HG03135 (cell line): Measurements from ENCODE around the gene CDHR4.
"Not testable (repeated sequence)": the region's sequence is repeated elsewhere in the genome, so short reads cannot be mapped to it uniquely, and the experiment has no call there.

Source experiments
- ATAC-seq: cut with Tn5 transposase; IDR thresholded peaks from one replicate; pipeline ENCODE4 v1.9.1; 2021; ENCODE audit warnings: mild to moderate bottlenecking, moderate library complexity; ENCODE audit not compliant: unreplicated experiment

Gene CDHR4

DNA sequence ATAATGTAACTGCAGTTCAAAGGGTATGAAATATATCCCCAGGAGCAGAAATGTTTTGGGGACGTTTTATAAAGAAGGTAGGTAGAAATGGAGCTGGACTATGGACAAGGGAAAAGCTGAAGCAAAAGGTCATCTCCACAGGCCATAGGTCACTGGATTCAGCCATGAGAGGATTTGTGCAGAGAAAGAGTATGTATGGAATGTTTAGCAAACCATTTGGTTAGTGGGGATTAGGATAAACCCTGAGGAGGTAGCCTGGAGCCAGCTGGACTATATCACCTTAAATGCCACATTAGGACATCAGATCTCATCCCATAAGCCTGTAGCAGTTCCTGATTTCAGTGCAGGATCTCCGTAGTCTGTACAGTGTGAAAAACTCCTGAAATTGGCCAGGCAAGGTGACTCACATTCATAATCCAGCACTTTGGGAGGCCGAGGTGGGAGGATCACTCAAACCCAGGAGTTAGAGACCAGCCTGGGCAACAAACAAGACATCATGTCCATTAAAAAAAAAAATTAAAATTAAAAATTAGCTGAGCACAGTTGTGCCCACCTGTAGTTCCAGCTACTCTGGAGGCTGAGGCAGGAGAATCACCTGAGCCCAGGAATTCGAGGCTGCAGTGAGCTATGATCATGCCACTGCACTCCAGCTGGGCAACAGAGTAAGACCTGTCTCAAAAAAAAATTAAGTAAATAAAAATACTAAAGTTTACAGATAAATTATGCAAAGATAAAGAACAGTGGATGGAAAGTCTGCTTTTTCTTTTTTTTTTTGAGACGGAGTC lies 18.1 kb downstream of the CDHR4 start:
- no peak for ATAC-seq

- ATAC-seq: not testable (repeated sequence)
Observed at GRCh38 chr3:49780975-49781365, 18.7 kb downstream of the CDHR4 start.

- ATAC-seq: no peak
Observed at GRCh38 chr3:49780080-49780974, 19.3 kb downstream of the CDHR4 start.

- ATAC-seq: no peak
Observed at GRCh38 chr3:49779358-49780079, 20.2 kb downstream of the CDHR4 start.

DNA sequence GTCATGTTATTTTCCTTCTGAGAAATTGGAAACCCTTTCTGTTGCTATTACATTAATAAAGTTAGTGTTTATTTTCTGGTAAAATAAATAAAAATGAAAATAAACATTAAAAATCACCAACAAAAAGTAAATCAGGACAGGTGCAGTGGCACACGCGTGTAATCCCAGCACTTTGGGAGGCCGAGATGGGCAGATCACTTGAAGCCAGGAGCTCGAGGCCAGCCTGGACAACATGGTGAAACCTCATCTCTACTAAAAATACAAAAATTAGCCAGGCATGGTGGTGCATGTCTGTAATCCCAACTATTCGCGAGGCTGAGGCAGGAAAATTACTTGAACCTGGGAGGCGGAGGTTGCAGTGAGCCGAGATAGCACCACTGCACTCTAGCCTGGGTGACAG lies 23.6 kb downstream of the CDHR4 start:
- ATAC-seq: not testable (repeated sequence)

GRCh38 chr3:49775538-49775937 lies 24.1 kb downstream of the CDHR4 start:
- no peak for ATAC-seq

GRCh38 chr3:49772703-49773102 lies 27.0 kb downstream of the CDHR4 start:
- no peak for ATAC-seq

DNA sequence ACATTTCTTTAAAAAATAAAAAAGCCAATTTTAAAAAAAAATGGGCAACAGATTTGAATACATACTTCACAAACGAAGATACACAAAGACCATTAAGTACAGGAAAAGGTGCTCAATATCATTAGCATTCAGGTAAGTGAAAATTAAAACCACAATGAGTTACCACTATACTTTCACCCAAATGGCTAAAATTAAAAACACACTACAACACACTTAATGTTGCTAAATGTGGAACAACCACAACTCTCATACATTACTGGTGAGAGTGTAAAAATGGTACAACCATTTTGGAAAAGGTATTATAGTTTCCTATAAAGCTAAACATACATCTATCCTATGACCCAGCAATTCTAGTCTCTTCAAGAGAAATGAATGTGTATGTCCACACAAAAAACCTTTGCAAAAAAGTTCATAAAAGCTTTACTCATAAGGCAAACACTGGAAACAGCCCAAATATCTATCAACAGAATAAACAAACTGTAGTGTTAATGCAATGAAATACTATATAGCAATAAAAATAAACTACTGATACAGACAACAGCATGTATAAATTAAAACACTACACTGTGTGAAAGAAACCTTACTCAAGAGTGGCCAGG lies 28.2 kb downstream of the CDHR4 start:
- no peak for ATAC-seq

DNA sequence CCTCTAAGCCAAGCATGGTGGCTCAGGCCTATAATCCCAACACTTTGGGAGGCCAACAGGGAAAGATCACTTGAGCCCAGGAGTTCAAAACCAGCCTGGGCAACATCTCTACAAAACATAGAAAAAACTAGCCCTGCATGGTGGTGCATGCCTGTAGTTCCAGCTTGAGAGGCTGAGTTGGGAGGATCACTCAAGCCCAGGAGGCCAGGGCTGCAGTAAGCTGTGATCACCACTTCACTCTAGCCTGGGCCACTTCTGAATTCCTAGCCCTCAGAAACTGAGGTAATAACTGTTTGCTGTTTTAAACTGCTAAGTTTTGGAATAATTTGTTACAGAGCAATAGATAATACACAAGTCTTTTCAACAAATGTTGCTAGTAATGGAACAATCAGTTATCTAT lies 29.7 kb downstream of the CDHR4 start:
- no peak for ATAC-seq

- no peak for ATAC-seq
Observed at GRCh38 chr3:49769286-49769915, 30.3 kb downstream of the CDHR4 start.

- no peak for ATAC-seq
Observed at GRCh38 chr3:49763981-49764380, 35.7 kb downstream of the CDHR4 start.

GRCh38 chr3:49761661-49762060 lies 38.0 kb downstream of the CDHR4 start:
- no peak for ATAC-seq

DNA sequence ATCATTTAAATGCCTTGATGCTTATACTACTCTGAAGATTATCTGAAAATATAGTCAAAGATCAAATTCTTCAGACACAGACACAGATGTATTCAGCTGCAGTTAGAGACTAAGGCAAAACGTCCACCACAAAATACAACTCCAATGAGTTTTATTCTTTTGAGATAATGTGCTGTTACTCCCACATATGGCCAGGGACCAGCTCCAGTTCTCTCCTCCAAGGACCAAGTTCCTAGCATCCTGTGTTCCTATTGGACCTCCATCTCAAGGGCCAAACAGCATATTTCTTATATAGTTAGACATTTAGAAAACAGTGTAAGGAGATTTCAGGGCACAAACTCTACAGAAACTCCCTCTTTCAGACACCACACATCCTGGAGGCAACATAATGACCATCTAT lies 40.4 kb downstream of the CDHR4 start:
- ATAC-seq: no peak

DNA sequence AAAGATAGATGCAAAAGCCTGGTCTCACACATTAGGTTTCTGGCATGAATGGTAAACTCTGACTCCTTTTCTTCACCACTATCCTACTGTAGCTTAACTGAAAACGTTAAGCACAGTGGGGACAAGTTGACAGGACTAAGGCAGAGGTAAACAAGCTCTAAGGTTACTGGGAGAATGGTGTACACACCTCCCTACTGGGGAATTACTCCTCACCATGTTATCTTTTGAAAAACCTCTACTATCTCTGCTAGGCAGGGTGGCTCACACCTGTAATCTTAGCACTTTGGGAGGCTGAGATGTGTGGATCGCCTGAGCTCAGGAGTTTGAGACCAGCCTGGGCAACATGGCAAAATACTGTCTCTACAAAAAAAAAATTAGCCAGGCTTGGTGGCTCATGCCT lies 42.5 kb downstream of the CDHR4 start:
- no peak for ATAC-seq

- ATAC-seq: no peak
Observed at GRCh38 chr3:49756036-49756435, 43.6 kb downstream of the CDHR4 start.

- no peak for ATAC-seq
Observed at GRCh38 chr3:49754536-49754935, 45.1 kb downstream of the CDHR4 start.

DNA sequence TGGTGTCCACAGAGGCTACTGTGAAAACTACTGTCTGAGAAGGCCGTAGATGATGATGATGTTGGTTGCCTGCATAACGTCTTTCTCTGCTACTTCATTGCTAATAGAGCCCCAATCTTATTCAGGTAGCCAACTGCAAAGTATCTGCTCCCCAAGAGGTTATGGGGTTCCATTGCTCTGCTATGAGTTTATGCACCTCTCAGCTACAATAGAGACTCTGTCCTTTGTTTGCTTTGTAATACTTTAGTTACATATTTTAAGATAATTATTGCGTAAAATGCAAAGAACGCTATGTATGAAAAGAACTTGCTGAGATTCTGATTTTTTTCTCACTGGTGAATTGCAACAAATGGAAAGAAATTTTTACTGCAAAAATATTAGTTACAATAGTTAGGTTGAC lies 48.2 kb downstream of the CDHR4 start:
- ATAC-seq: no peak

DNA sequence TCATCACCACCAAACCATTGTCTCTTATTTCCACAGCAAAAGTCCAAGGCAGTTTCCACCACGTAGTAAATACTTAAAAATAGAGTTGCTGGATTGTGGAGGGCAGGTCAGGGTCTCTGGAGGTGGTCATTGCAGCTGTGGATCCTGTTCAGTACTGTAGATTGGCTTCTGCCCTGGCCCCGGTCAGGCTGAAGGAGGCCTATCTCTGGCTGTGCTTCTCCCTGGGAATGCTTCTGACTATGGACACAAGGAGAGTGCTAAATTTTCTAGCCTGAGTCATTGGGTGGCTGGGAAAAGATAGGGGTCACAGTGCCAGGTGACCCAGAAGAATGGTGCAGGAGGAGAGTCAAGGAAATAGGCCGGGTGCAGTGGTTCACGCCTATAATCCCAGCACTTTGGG lies 49.6 kb downstream of the CDHR4 start:
- no peak for ATAC-seq

- not testable (repeated sequence) for ATAC-seq
Observed at GRCh38 chr3:49748874-49749273, 50.8 kb downstream of the CDHR4 start.

GRCh38 chr3:49747792-49748480 lies 51.7 kb downstream of the CDHR4 start:
- ATAC-seq: no peak
